CD8-positive, alpha-beta memory T cell (primary cell): ENCODE data around the gene PLA2G2D. TPM values are rescaled to one million over a fixed set of nuclear protein-coding genes. Genes with fewer than 3 reads are reported as not detected.
A peak's percentile ranks its signal among the peaks of the same experiment; 100 is the strongest.

Experiments
- CTCF ChIA-PET: fragments of 350-600 bp; sonication (Branson Sonifier 250); formaldehyde crosslinking; loops from one replicate; lab custom pipeline; 2021; ENCODE audit warnings: antibody characterized with exemption; lab: Charles Lee
- POLR2A ChIA-PET: fragments of 350-600 bp; sonication (Branson Sonifier 250); formaldehyde crosslinking; loops from one replicate; lab custom pipeline; 2021; ENCODE audit warnings: antibody characterized with exemption; lab: Charles Lee
- DNase-seq, 5 donors: peaks; one replicate each; pipeline versions ENCODE4 v3.0.0 to v3.0.0-alpha.2; 2020 to 2022; ENCODE audit warnings: mixed read lengths in 1 of 5
- H3K27ac ChIP-seq: one replicate; pipeline ENCODE4 v1.7.0; 2013; ENCODE audit warnings: low read depth, mild to moderate bottlenecking, low read length, moderate library complexity
- H3K27me3 ChIP-seq: 2 replicates; pipeline ENCODE4 v1.7.0; 2013; ENCODE audit warnings: low read length, mild to moderate bottlenecking; ENCODE audit not compliant: insufficient read depth, poor library complexity, severe bottlenecking
- H3K36me3 ChIP-seq: 2 replicates; pipeline ENCODE4 v1.7.0; 2013; ENCODE audit warnings: mild to moderate bottlenecking, low read length, moderate library complexity; ENCODE audit not compliant: insufficient read depth
- H3K4me1 ChIP-seq: 2 replicates; pipeline ENCODE4 v1.7.0; 2013; ENCODE audit warnings: mild to moderate bottlenecking, low read length, moderate library complexity; ENCODE audit not compliant: insufficient read depth
- H3K4me3 ChIP-seq: 2 replicates; pipeline ENCODE4 v1.7.0; 2013; ENCODE audit warnings: mild to moderate bottlenecking, low read length
- H3K9me3 ChIP-seq: 2 replicates; pipeline ENCODE4 v1.7.0; 2013; ENCODE audit warnings: mild to moderate bottlenecking, low read length
- H3K27ac Mint-ChIP-seq, 8 donors: one replicate each; pipeline ENCODE4 v1.8.0; 2020 to 2021; ENCODE audit warnings: mixed read lengths in 8 of 8, mild to moderate bottlenecking in 6 of 8, inconsistent platforms in 3 of 8, moderate library complexity in 3 of 8
- H3K27me3 Mint-ChIP-seq, 2 donors: one replicate each; pipeline ENCODE4 v1.8.0; 2020 to 2021; ENCODE audit warnings: mixed read lengths in 2 of 2, mild to moderate bottlenecking in 1 of 2, moderate library complexity in 1 of 2
- H3K36me3 Mint-ChIP-seq, 3 donors: one replicate each; pipeline ENCODE4 v1.8.0; 2020 to 2021; ENCODE audit warnings: mixed read lengths in 3 of 3, inconsistent platforms in 1 of 3, mild to moderate bottlenecking in 1 of 3
- H3K4me1 Mint-ChIP-seq, 3 donors: one replicate each; pipeline ENCODE4 v1.8.0; 2020 to 2021; ENCODE audit warnings: mixed read lengths in 3 of 3, inconsistent platforms in 1 of 3, mild to moderate bottlenecking in 1 of 3
- H3K4me3 Mint-ChIP-seq, 7 donors: one replicate each; pipeline ENCODE4 v1.8.0; 2020 to 2021; ENCODE audit warnings: mixed read lengths in 7 of 7, mild to moderate bottlenecking in 6 of 7, moderate library complexity in 4 of 7, inconsistent platforms in 2 of 7
- H3K9me3 Mint-ChIP-seq, 5 donors: one replicate each; pipeline ENCODE4 v1.8.0; 2020 to 2022; ENCODE audit warnings: mixed read lengths in 5 of 5, mild to moderate bottlenecking in 3 of 5, moderate library complexity in 2 of 5, inconsistent platforms in 1 of 5
- polyA plus RNA-seq: library from polyadenylated mRNA; unstranded; fragments of 300-500 nt; fragmentation: Illumina TruSeq; gene quantifications from one replicate; pipeline ENCODE4 v1.2.3, GENCODE V29; 2021
- total RNA-seq, 2 experiments: library from RNA; stranded (reverse); gene quantifications; one replicate each; pipeline ENCODE4 v1.2.3, GENCODE V29; 2021

PLA2G2D gene
- total and polyA plus RNA-seq, 3 experiments from 2014 or later: not detected

DNA sequence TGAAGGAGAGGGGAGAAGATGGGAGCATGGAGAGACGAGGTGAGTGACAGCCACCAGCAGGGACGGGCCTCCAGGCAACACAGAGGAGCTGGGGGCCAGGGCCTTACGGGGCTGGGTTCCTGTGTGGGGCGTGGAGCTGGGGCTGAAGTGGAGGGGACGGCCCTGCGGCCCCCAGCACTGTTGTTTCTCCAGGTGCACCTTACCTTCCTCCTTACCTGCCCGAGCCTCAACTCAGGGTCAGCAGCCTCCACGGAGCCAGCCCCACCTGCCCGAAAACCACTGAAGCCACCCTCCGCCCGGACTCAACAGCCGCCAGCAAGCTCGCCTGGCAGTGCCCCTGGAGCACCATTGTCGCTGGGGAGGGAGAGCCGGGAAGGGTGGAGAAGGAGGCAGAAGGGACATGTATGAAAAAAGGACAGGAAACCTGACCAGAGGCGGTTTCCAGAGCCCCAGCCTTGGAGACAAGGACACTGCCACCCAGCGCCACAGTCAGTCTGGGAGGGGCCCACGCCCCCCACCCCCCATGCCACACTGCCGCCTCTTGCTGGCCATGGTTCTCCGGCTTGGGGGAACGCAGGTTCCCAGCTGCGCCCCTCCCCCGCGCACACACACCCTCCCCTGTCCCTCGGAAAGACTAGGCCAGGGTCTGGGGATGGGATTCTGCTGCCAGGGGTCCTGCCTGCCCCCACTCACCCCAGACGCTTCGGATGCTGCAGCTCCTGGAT is 30.4 kb upstream of the PLA2G2D start:
- ChIA-PET POLR2A (no interaction called here), CTCF (interaction anchor here (0.6 kb wide), 1 partner anchor 231 kb away, joined by 3 read pairs; no protein-coding TSS in a partner anchor)
- peaks cover 7 to 17% (median 7%) of the 10 kb centered on the region in 3 donors for H3K4me1 Mint-ChIP-seq
- H3K4me3 Mint-ChIP-seq: no peak overlapping the region
- no peaks in the 10 kb centered on the region for H3K9me3 ChIP-seq
- H3K27ac ChIP-seq: no peak overlapping the region
- no peak overlapping the region for H3K27ac Mint-ChIP-seq
- H3K4me1 ChIP-seq: no peaks in the 10 kb centered on the region
- no peaks in the 10 kb centered on the region for H3K9me3 Mint-ChIP-seq
- H3K36me3 ChIP-seq: no peaks in the 10 kb centered on the region
- H3K27me3 ChIP-seq: no peaks in the 10 kb centered on the region
- H3K4me3 ChIP-seq: no peak overlapping the region
- DNase-seq: peak in 1 of 5 donors; percentile 40
- H3K36me3 Mint-ChIP-seq: no peaks in the 10 kb centered on the region
- H3K27me3 Mint-ChIP-seq: peaks cover 0 to 2% of the 10 kb centered on the region in 2 donors

DNA sequence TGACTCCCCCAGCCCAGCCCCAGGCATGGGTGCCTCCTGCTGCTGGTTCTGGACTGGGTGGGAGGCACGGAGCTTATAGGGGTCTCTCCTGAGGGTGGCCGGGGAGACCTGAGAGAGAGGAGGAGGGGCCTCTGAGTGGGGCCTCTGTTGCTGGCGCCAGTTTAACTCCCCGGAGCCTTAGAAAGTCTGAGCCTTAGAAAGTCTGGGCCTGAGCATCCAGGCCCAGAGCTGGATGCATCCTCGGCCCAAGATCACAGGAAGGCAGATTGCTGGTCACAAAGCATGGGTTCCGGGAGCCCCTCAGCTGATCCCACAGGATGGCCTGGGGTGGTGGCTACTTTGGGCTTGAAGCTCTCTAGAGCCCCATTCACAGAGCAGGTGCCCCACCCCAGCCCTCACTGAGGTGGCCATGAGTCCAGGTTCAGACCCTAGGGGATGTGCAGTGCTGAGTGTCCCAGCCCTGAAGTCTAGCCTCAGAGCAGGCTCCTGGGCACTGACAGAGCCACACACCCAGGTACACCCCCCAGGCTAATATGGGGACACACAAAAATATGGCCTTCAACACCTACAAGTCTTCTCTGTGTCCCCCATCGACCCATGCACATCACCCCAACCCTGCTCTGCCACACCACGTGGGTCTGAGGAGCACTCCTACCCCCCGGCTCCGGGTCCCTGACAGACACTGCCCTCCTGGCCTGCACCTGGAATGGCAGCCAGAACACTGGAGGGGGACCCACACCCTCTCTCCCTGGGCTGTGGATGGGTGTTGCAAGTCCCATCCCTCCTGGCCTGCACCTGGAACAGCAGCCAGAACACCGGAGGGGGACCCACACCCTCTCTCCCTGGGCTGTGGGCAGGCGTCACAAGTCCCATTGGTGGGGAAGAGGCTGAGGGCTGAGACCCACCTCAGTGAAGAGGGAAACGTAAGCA is 29.5 kb upstream of the PLA2G2D start:
- Histone ChIP-seq H3K36me3 (no peaks in the 10 kb centered on the region), H3K27me3 (no peaks in the 10 kb centered on the region), H3K4me1 (no peaks in the 10 kb centered on the region), H3K27ac (no peak overlapping the region), H3K9me3 (no peaks in the 10 kb centered on the region), H3K4me3 (no peak overlapping the region)
- Mint-ChIP-seq H3K4me3 (no peak overlapping the region), H3K9me3 (no peaks in the 10 kb centered on the region), H3K36me3 (no peaks in the 10 kb centered on the region), H3K27me3 (peaks cover 3 to 4% of the 10 kb centered on the region in 2 donors), H3K4me1 (peaks cover 0 to 8% (median 2%) of the 10 kb centered on the region in 3 donors), H3K27ac (no peak overlapping the region)
- DNase-seq: peak in 1 of 5 donors; percentile 21
- CTCF ChIA-PET: interaction anchor here (1.0 kb wide), 1 partner anchor 230 kb away, joined by 3 read pairs; no protein-coding TSS in a partner anchor
- POLR2A ChIA-PET: no interaction called here

DNA sequence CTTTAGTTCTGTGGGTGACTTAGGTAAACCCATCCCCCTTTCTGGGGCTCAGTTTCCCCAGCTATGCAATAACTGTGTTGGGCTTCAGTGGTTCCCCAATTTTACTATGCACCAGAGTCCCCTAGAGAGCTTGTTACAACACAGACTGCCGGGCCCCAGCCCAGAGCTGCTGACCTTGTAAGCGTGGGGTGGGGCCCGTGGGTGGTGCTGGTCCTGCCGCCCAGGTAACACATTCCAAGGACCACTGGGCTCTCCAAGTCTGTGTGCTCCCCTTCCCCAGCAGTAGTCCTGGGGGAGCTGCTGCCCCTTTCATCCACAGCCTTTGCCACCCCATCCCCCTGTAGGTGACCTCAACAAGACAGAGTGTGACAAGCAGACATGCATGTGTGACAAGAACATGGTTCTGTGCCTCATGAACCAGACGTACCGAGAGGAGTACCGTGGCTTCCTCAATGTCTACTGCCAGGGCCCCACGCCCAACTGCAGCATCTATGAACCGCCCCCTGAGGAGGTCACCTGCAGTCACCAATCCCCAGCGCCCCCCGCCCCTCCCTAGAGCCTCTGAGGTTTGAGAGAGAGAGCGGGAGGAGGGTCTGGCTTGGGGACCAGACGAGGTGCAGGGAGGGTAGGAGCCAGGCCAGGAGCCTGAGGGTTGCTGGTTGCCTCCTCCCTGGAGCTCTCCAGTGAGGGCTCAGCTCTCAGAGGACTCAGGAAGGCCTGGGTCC is 28.7 kb upstream of the PLA2G2D start:
- peak in 1 of 5 donors; percentile 33 for DNase-seq
- H3K4me1 ChIP-seq: no peaks in the 10 kb centered on the region
- peaks cover 3 to 4% of the 10 kb centered on the region in 2 donors for H3K27me3 Mint-ChIP-seq
- H3K36me3 Mint-ChIP-seq: no peaks in the 10 kb centered on the region
- no peaks in the 10 kb centered on the region for H3K9me3 Mint-ChIP-seq
- CTCF ChIA-PET: interaction anchor here (0.6 to 1.0 kb wide), 2 partner anchors 229 to 1284 kb away, joined by 3 to 4 read pairs; no protein-coding TSS in a partner anchor
- no peak overlapping the region for H3K4me3 Mint-ChIP-seq
- H3K27me3 ChIP-seq: no peaks in the 10 kb centered on the region
- H3K27ac ChIP-seq: no peak overlapping the region
- POLR2A ChIA-PET: no interaction called here
- H3K4me3 ChIP-seq: no peak overlapping the region
- H3K27ac Mint-ChIP-seq: no peak overlapping the region
- H3K4me1 Mint-ChIP-seq: peaks cover 0 to 8% (median 2%) of the 10 kb centered on the region in 3 donors
- H3K9me3 ChIP-seq: no peaks in the 10 kb centered on the region
- no peaks in the 10 kb centered on the region for H3K36me3 ChIP-seq

DNA sequence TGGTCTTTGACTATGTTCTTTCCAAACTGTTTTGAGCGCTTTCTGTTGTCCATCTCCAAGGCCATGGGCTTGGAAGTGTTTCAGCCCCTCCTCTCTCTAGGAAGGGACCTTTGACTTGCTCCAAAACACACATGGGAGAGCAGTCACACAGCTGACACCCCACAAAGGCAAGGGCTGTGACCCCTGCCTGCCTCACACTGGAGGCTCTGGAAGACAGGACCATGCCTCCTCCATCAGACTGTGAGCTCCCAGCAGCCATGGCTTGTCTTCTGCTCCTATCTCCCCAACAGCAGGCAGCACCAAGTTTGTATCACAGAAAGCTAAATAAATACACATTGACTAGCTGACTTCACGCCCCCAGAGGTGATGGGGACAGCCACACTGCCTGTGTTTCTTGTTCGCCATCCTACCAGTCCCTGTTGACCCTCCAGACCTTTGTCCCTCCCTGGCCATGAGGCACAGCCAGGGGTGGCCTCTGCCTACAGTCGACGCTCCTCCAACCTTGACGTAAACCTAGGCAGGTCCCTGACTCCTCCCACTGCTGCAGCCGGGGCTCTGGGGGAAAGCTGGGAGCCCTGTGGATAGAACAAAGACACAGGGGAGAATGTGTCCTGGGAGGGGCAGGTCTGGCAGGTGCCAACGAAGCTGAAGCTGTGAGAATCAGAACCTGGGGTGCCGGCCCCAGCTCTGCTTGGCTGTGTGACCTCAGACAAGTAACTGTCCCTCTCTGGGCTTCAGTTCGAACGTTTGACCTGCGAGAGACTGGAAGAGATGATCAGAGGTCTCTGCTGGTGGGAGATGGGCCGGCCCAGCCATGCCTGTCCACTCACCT is 24.6 kb upstream of the PLA2G2D start:
- POLR2A ChIA-PET: no interaction called here
- no peaks in the 10 kb centered on the region for H3K4me1 ChIP-seq
- Mint-ChIP-seq H3K27me3 (peaks cover 4 to 14% of the 10 kb centered on the region in 2 donors), H3K4me1 (no peaks in the 10 kb centered on the region), H3K36me3 (no peaks in the 10 kb centered on the region), H3K4me3 (no peak overlapping the region), H3K9me3 (no peaks in the 10 kb centered on the region), H3K27ac (peak overlapping the region in 1 of 8 donors; percentile 66)
- H3K9me3 ChIP-seq: no peaks in the 10 kb centered on the region
- H3K27me3 ChIP-seq: no peaks in the 10 kb centered on the region
- H3K4me3 ChIP-seq: no peak overlapping the region
- no peak for DNase-seq
- no peaks in the 10 kb centered on the region for H3K36me3 ChIP-seq
- H3K27ac ChIP-seq: no peak overlapping the region
- CTCF ChIA-PET: interaction anchor here (2.0 kb wide), 1 partner anchor 9 kb away, joined by 10 read pairs; no protein-coding TSS in a partner anchor

DNA sequence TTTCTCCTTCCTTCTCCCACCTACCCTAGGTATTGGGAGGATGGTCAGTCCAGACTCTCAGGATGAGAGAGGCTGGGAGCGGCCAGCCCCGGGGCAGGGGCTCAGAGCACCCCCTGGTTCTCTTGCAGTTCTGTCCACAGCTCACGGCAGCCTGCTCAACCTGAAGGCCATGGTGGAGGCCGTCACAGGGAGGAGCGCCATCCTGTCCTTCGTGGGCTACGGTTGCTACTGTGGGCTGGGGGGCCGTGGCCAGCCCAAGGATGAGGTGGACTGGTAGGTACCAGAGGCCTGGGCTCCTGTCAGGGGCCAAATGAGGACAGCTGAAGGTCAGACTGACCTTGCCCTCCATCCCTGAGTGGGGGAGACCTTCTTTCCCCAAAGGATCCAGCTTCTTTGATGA is 24.0 kb upstream of the PLA2G2D start:
- no peak overlapping the region for H3K4me3 Mint-ChIP-seq
- Histone ChIP-seq H3K9me3 (no peaks in the 10 kb centered on the region), H3K36me3 (no peaks in the 10 kb centered on the region), H3K27ac (no peak overlapping the region), H3K4me1 (no peaks in the 10 kb centered on the region), H3K27me3 (no peaks in the 10 kb centered on the region), H3K4me3 (no peak overlapping the region)
- H3K4me1 Mint-ChIP-seq: no peaks in the 10 kb centered on the region
- H3K27me3 Mint-ChIP-seq: peaks cover 7 to 18% of the 10 kb centered on the region in 2 donors
- CTCF ChIA-PET: interaction anchor here (2.0 kb wide), 1 partner anchor 9 kb away, joined by 10 read pairs; no protein-coding TSS in a partner anchor
- no peaks in the 10 kb centered on the region for H3K9me3 Mint-ChIP-seq
- POLR2A ChIA-PET: no interaction called here
- no peak for DNase-seq
- no peaks in the 10 kb centered on the region for H3K36me3 Mint-ChIP-seq
- no peak overlapping the region for H3K27ac Mint-ChIP-seq

DNA sequence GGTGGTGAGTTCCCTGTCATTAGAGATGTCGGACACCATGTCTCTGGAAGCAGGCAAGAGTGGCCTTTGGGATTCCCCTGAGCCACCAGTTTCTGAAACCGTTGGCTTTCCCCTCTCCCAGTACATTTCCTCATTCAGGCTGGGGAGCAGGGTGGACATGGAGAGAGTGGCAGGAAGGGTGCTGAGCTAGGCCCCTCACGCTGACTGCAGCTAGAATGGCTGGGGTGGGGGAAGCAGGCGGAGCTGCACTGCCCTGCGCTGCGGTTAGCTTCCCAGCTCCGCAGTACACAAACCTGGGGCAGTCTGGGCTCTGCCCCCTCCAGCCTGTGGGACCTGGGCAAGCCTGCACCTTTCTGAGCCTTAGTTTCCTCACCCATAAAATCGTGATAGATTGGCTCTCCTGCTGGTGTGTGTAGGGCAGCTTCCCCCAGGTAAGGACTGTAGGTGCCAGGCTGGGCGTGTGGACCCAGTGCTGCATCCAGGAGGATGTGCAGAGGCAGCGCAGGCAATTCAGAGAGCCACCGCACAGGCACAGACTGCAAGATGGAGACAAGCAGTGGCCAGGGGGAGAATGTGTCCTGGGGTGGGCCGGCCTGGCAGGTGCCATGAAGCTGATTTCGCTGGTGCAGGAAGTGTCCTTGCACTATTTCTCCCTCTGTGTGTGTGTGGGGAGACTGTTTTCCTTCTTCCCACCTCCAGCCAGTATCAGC is 22.8 kb upstream of the PLA2G2D start:
- no peak overlapping the region for H3K4me3 ChIP-seq
- no peaks in the 10 kb centered on the region for H3K36me3 ChIP-seq
- H3K27me3 ChIP-seq: no peaks in the 10 kb centered on the region
- ChIA-PET POLR2A (no interaction called here), CTCF (no interaction called here)
- Mint-ChIP-seq H3K27ac (peak overlapping the region in 1 of 8 donors; percentile 94), H3K4me3 (no peak overlapping the region), H3K4me1 (no peaks in the 10 kb centered on the region), H3K36me3 (no peaks in the 10 kb centered on the region), H3K9me3 (no peaks in the 10 kb centered on the region), H3K27me3 (peaks cover 7 to 23% of the 10 kb centered on the region in 2 donors)
- H3K4me1 ChIP-seq: no peaks in the 10 kb centered on the region
- no peak overlapping the region for H3K27ac ChIP-seq
- DNase-seq: no peak
- H3K9me3 ChIP-seq: no peaks in the 10 kb centered on the region

DNA sequence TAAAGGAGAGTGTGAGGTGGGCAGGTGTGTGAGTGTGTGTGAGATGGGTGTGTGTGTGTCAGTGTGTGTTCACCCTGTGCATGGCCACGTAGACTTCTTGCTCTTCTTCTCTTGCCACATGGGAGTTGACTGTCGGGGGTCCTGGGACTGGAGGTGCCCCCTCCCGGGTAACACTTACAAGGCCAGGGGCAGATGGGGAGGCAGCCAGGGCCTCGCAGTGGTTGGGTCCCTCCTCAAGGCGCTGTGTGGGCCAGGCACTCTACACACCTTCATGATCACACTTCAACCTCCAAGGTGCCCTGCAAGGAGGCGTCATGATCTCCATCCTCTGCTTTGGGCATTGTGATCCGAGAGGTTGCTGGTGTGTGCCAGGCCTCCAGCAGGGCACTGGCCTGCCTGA is 22.1 kb upstream of the PLA2G2D start:
- peak in 1 of 5 donors; percentile 33 for DNase-seq
- POLR2A ChIA-PET: no interaction called here
- H3K9me3 Mint-ChIP-seq: no peaks in the 10 kb centered on the region

More for the DNA sequence above, 22.1 kb upstream of the PLA2G2D start:
- no peak overlapping the region for H3K4me3 ChIP-seq
- Mint-ChIP-seq H3K4me3 (no peak overlapping the region), H3K36me3 (no peaks in the 10 kb centered on the region), H3K4me1 (no peaks in the 10 kb centered on the region), H3K27me3 (peaks cover 4 to 23% of the 10 kb centered on the region in 2 donors), H3K27ac (no peak overlapping the region)
- CTCF ChIA-PET: no interaction called here
- no peaks in the 10 kb centered on the region for H3K27me3 ChIP-seq
- no peaks in the 10 kb centered on the region for H3K9me3 ChIP-seq
- no peaks in the 10 kb centered on the region for H3K4me1 ChIP-seq
- no peaks in the 10 kb centered on the region for H3K36me3 ChIP-seq
- H3K27ac ChIP-seq: no peak overlapping the region
